SK-N-DZ (cell line): Measurements from ENCODE around the gene GRID1.

Source experiments
- small RNA-seq, 2 experiments: library from RNA; depleted of rRNA; stranded (forward); fragments of <200 nt; gene quantifications; one replicate each; pipeline ENCODE3, GENCODE V24; 2014

Gene GRID1

Small RNAs within 50 kb of the gene (small RNA-seq; reads per million reads assigned to genes)
- gene MIR346 (0.13 to 0.35 reads per million in 2 experiments), gene RF02271 (0 reads per million in 2 experiments), gene RN7SKP238 (0 reads per million in 2 experiments), gene RNA5SP322 (0.03 to 0.84 reads per million in 2 experiments)
